Germinal center (tissue), 1 donor: ENCODE data around the gene SH2D3A.
"Not testable (repeated sequence)": the region's sequence is repeated elsewhere in the genome, so short reads cannot be mapped to it uniquely, and the experiment has no call there.

Experiments used
- DNase-seq: peaks from one replicate; pipeline ENCODE4 v3.0.0; 2012; ENCODE audit warnings: mixed read lengths, low spot score

Gene SH2D3A

GRCh38 chr19:6790194-6791128 lies 23.2 kb upstream of the SH2D3A start:
- DNase-seq = no peak

- no peak for DNase-seq
These were observed 21.7 kb upstream of the SH2D3A start for GRCh38 chr19:6788896-6789295.

- no peak for DNase-seq
These were observed 20.2 kb upstream of the SH2D3A start for GRCh38 chr19:6787393-6787792.

GRCh38 chr19:6779206-6779605 lies 12.0 kb upstream of the SH2D3A start:
- no peak for DNase-seq

- no peak for DNase-seq
These were observed 11.2 kb upstream of the SH2D3A start for GRCh38 chr19:6778386-6778785.

GRCh38 chr19:6777434-6777833 lies 10.2 kb upstream of the SH2D3A start:
- no peak for DNase-seq

GRCh38 chr19:6776999-6777398 lies 9.8 kb upstream of the SH2D3A start:
- DNase-seq = no peak

- not testable (repeated sequence) for DNase-seq
These were observed 8.8 kb upstream of the SH2D3A start for GRCh38 chr19:6776045-6776444.

- DNase-seq = no peak
These were observed 7.8 kb upstream of the SH2D3A start for GRCh38 chr19:6774821-6775707.

- peak; percentile 86 for DNase-seq
These were observed 6.2 kb upstream of the SH2D3A start for GRCh38 chr19:6773323-6773931.

- no peak for DNase-seq
These were observed 5.7 kb upstream of the SH2D3A start for GRCh38 chr19:6772866-6773322.

GRCh38 chr19:6772028-6772865 lies 5.0 kb upstream of the SH2D3A start, which contains the start of gene VAV1:
Gene VAV1 (plus strand): TSS chr19:6772708. CDS start chr19:6772808, 100 bp downstream.
- peak; percentile 97 for DNase-seq

- DNase-seq = not testable (repeated sequence)
These were observed 4.4 kb upstream of the SH2D3A start for GRCh38 chr19:6771648-6772027.

GRCh38 chr19:6769006-6769619 lies 1.9 kb upstream of the SH2D3A start:
- no peak for DNase-seq

GRCh38 chr19:6768236-6768785 lies 1.1 kb upstream of the SH2D3A start:
- no peak for DNase-seq

GRCh38 chr19:6767081-6767356 lies 216 bp downstream of the SH2D3A start:
- no peak for DNase-seq

GRCh38 chr19:6766357-6767080 lies 716 bp downstream of the SH2D3A start:
- no peak for DNase-seq

- DNase-seq = no peak
These were observed 1.4 kb downstream of the SH2D3A start for GRCh38 chr19:6765738-6766356.

- DNase-seq = not testable (repeated sequence)
These were observed 4.9 kb downstream of the SH2D3A start for GRCh38 chr19:6762253-6762797.
